ENCODE data around the gene CHPF.

The CHPF gene

DNA sequence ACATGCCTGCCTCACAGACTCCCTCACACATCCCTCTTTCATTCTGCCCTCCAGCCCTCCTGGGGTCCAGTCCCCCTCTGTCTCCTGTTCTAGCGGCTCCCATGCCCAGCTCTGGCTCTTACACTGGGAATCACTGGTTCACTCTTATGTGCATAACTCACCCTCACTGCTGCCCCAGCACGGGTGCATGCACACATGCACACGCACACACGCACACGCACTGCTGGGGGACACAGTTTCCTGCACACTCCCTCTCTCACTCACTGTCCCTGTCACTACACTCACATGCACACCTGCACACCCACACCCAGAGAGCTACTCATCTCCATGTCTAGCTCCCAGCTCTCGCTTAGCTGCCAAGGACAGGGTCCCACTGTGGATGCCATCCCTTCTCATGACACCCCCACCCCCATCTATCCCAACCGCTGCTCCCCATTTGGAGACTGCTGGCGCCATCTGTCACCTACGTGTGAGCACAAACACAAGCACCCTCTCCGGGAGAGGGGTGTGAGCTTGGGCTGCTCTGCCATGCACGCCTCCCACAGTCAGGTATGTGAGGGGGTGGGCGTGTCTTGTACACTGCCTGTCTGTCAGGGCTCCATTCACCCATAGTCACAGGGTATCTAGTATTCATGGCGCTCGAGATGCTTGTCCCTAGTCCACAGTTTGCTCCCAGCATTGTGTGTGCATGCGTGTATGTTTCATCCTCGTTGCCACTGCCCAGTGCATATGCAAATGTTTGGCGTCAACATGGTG is 27.6 kb downstream of the CHPF start:
- no peak for DNase-seq (ENCODE audit: low read depth)
- TF ChIP-seq, protein P1, sequence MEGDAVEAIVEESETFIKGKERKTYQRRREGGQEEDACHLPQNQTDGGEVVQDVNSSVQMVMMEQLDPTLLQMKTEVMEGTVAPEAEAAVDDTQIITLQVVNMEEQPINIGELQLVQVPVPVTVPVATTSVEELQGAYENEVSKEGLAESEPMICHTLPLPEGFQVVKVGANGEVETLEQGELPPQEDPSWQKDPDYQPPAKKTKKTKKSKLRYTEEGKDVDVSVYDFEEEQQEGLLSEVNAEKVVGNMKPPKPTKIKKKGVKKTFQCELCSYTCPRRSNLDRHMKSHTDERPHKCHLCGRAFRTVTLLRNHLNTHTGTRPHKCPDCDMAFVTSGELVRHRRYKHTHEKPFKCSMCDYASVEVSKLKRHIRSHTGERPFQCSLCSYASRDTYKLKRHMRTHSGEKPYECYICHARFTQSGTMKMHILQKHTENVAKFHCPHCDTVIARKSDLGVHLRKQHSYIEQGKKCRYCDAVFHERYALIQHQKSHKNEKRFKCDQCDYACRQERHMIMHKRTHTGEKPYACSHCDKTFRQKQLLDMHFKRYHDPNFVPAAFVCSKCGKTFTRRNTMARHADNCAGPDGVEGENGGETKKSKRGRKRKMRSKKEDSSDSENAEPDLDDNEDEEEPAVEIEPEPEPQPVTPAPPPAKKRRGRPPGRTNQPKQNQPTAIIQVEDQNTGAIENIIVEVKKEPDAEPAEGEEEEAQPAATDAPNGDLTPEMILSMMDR (conservative IDR thresholded peaks at IDR 0.05; ENCODE audit: low read depth, low read length) = no peak
- H3K4me3 ChIP-seq (ENCODE audit: low read length) = no peak overlapping the region

DNA sequence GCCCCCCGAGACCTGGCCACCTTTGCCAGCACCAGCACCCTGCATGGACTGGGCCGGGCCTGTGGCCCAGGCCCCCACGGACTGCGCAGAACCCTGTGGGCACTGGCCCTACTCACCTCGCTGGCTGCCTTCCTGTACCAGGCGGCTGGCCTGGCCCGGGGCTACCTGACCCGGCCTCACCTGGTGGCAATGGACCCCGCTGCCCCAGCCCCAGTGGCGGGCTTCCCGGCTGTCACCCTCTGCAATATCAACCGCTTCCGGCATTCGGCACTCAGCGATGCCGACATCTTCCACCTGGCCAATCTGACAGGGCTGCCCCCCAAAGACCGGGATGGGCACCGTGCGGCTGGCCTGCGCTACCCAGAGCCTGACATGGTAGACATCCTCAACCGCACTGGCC is 28.8 kb downstream of the CHPF start:
- DNase-seq (ENCODE audit: low read depth) = no peak
- TF ChIP-seq, protein P1 (conservative IDR thresholded peaks at IDR 0.05; ENCODE audit: low read depth, low read length) = no peak
- H3K4me3 ChIP-seq (ENCODE audit: low read length) = no peak overlapping the region

DNA sequence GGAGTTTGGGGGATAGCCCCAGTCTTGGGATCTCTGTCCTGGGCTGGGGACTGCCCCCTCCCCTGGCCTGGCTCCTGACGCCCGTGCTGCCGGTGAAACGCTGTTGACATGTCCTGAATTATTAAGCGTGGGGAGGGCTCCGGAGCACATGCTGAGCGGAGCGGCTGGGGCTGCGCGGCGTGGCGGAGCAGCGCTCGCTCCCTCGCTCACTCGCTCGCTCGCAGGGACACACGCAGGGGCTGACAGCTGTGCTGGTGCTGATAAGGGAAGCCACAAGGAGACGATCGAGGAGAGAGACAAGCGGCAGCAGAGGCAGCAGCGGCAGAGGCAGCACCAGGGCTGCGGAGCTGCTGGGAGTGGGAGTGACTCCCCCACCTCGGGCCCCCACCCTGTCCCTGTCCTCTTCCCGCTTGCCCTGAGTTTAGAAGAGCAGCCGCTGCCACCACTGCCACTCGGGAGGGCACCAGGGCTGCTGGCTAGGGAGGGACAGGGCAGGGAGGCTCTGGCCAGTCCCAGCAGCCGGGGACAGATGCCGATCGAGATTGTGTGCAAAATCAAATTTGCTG is 29.3 kb downstream of the CHPF start, which contains the start of gene ASIC4:
TSS of gene ASIC4 (plus strand) at position 287 of the 566 bp plus-strand sequence. CDS start at position 530, 243 bp downstream.
- TF ChIP-seq, protein P1 (conservative IDR thresholded peaks at IDR 0.05; ENCODE audit: low read depth, low read length) = no peak
- no peak within 1 kb of the TSS for H3K4me3 ChIP-seq (ENCODE audit: low read length)
- no peak for DNase-seq (ENCODE audit: low read depth)

DNA sequence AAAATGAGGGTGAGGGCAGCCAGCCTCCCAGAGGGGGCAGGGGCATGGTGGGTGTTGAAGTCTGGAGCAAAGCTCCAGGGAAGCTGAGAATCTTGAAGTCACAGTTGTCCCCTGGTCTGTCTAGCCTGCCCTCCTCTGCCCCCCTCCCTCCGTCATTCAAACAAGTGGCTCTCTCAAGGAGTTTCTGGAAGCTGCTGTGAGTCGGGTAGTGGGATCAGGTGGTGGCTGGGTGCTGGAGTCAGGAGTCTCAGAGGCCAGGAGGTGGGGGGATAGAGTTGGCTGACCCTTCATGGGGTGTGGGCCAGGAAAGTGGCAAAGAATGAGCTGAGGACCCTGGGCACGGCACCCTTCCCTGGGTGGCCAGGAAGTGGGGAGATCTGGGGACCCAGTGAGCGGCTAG is 29.8 kb downstream of the CHPF start:
- DNase-seq (ENCODE audit: low read depth) = no peak
- no peak overlapping the region for H3K4me3 ChIP-seq (ENCODE audit: low read length)

DNA sequence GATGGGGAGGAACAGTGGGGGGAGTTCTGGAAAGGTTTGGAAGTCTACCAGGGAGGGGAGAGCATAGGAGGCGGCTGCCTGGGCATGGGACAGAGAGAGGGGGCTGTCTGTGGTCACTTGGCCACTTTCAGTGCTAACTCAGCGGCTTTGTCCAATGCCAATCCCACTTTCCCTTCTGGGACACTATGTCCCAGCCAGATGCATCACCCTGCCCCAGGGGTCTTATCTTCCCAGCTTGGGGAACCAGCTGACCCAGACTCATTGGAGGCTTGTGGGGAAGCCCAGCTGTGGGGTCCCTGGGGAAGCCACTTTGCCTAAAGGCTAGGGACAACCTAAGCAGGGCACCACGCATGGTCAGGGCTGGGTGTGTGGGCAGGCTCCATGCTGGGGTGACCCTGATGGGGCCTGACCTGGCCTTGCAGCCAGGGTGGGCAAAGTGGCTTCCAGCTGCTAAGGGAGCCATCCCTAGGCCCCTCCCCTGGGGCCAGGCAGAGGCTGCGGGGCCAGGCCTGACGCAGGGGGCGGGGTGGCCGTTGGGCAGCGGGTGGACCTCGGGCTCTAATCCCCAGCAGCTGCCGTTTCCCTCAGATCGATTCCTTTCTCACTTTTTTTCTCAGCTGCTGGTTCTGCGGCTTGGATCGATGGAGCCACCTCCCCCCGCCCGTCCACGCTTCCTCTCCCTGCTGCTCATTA is 30.9 kb downstream of the CHPF start:
- no peak for DNase-seq (ENCODE audit: low read depth)
- no peak overlapping the region for H3K4me3 ChIP-seq (ENCODE audit: low read length)
- TF ChIP-seq, protein P1 (conservative IDR thresholded peaks at IDR 0.05; ENCODE audit: low read depth, low read length) = no peak

More for the DNA sequence above, 29.8 kb downstream of the CHPF start:
- TF ChIP-seq, protein P1 (conservative IDR thresholded peaks at IDR 0.05; ENCODE audit: low read depth, low read length) = no peak

DNA sequence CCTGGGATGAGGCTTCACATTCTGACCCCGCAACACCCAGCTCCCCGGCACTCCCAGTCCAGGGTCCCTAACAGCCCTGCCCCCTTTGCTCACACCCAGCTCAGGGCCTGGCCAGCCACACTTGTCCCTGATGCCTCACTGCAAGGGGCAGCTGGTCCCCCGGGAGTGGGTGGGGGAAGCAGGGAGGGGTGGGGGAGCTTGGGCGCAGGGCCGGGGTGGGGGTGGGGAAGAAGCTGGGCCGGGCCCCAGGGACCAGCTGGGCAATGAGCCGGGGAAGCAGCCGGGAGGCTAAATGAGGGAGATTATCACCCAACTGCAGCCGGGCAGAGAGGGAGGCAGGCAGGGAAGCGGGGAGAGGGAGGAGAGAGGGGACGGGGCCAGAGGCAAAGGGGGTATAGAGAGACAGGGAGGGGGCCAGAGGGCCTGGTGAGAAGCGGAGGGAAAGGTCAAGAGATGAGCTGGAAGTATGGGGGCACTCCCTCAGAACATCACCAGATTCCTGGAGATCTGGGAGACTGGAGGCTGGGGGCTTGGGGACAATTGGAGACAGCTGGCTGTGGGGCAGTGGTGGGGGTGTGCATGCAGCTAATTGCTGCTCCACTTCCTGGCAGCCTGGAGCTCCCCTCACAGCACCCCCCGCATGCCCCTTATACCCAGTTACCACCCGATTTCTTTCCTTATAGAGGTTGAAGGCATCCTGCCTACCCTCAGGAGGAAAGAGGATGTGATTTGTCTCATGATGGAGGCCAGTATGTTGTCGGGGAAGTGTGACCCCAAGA is 31.9 kb downstream of the CHPF start:
- DNase-seq (ENCODE audit: low read depth) = no peak
- TF ChIP-seq, protein P1 (conservative IDR thresholded peaks at IDR 0.05; ENCODE audit: low read depth, low read length) = no peak
- H3K4me3 ChIP-seq (ENCODE audit: low read length) = no peak overlapping the region
